NT2/D1 (cell line): ENCODE data around the gene SEMA3C.

Experiments
- YY1 ChIP-seq: IDR thresholded peaks from 2 replicates; pipeline ENCODE4 v1.6.1; 2011; ENCODE audit not compliant: insufficient read length, insufficient read depth
- ZNF274 ChIP-seq: IDR thresholded peaks from 2 replicates; pipeline ENCODE4 v1.6.1; 2011; ENCODE audit warnings: mild to moderate bottlenecking, low read depth, low read length

DNA sequence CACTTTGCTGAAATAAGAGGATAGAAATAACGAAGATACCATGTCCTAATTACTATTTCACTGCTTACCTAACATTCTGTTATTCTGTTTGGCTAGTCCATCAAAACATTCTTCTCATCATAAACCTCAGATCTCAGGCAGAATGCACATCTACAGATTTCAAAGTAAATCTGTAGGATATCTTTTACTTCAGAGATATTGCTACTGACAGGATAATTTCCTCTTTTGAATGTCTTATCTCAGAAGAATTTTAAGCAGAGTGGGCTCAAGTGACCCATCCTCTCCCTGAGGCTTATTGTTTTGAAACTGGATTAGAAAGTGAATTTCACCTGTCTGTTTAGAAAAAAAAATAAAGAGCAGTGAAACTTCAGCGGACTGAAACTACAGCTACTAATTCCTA lies 83.6 kb downstream of the SEMA3C start:
- TF ChIP-seq YY1 (no peak), ZNF274 (no peak)
